HL-60/S4 treated with retinoic acid at 250 ng/mL for 4 days and 3 days (cell line): ENCODE measurements around the gene MAP2.

Source experiments
- in situ Hi-C: fragments of 300-500 bp; cut with MboI; formaldehyde crosslinking; loops from 2 replicates; pipeline ENCODE4 v1.7.0; 2022; ENCODE audit warnings: low sequenced_read_pairs

Gene MAP2

GRCh38 chr2:209422191-209422754, 1.6 kb upstream of the MAP2 start:
- in situ Hi-C loops = no loop called here

GRCh38 chr2:209424199-209424701, 403 bp downstream of the MAP2 start:
- in situ Hi-C loops = no loop called here

GRCh38 chr2:209424781-209425470, 1.1 kb downstream of the MAP2 start:
- in situ Hi-C loops = no loop called here

GRCh38 chr2:209425471-209426071, 1.7 kb downstream of the MAP2 start:
- in situ Hi-C loops = no loop called here

- in situ Hi-C loops = no loop called here
These were observed 2.6 kb downstream of the MAP2 start for GRCh38 chr2:209426432-209426831.

- in situ Hi-C loops = no loop called here
These were observed 7.9 kb downstream of the MAP2 start for GRCh38 chr2:209431701-209432100.

- in situ Hi-C loops = no loop called here
These were observed 17.7 kb downstream of the MAP2 start for GRCh38 chr2:209441541-209441940.

- in situ Hi-C loops = no loop called here
These were observed 19.1 kb downstream of the MAP2 start for GRCh38 chr2:209442939-209443338.

- in situ Hi-C loops = no loop called here
These were observed 21.6 kb downstream of the MAP2 start for GRCh38 chr2:209445485-209445884.

GRCh38 chr2:209451209-209451834, 27.5 kb downstream of the MAP2 start:
- in situ Hi-C loops = no loop called here

- in situ Hi-C loops = no loop called here
These were observed 32.6 kb downstream of the MAP2 start for GRCh38 chr2:209456489-209456888.

- in situ Hi-C loops = no loop called here
These were observed 34.4 kb downstream of the MAP2 start for GRCh38 chr2:209458008-209458979.

GRCh38 chr2:209459359-209459758, 35.5 kb downstream of the MAP2 start:
- in situ Hi-C loops = no loop called here

GRCh38 chr2:209460151-209460761, 36.4 kb downstream of the MAP2 start:
- in situ Hi-C loops = no loop called here

- in situ Hi-C loops = no loop called here
These were observed 39.4 kb downstream of the MAP2 start for GRCh38 chr2:209463226-209463625.

GRCh38 chr2:209463835-209464234, 40.0 kb downstream of the MAP2 start:
- in situ Hi-C loops = no loop called here

GRCh38 chr2:209468846-209469245, 45.0 kb downstream of the MAP2 start:
- in situ Hi-C loops = no loop called here

- in situ Hi-C loops = no loop called here
These were observed 45.6 kb downstream of the MAP2 start for GRCh38 chr2:209469481-209469880.

GRCh38 chr2:209470466-209470865, 46.6 kb downstream of the MAP2 start:
- in situ Hi-C loops = no loop called here

- in situ Hi-C loops = no loop called here
These were observed 47.2 kb downstream of the MAP2 start for GRCh38 chr2:209471037-209471436.
